GM18502 (cell line): Measurements from ENCODE around the gene TAS2R60.
"Not testable (repeated sequence)": the region's sequence is repeated elsewhere in the genome, so short reads cannot be mapped to it uniquely, and the experiment has no call there.

Experiments
- ATAC-seq: cut with Tn5 transposase; IDR thresholded peaks from one replicate; pipeline ENCODE4 v1.9.1; 2021; ENCODE audit warnings: mild to moderate bottlenecking; ENCODE audit not compliant: unreplicated experiment, poor library complexity

Gene TAS2R60, protein sequence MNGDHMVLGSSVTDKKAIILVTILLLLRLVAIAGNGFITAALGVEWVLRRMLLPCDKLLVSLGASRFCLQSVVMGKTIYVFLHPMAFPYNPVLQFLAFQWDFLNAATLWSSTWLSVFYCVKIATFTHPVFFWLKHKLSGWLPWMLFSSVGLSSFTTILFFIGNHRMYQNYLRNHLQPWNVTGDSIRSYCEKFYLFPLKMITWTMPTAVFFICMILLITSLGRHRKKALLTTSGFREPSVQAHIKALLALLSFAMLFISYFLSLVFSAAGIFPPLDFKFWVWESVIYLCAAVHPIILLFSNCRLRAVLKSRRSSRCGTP

DNA sequence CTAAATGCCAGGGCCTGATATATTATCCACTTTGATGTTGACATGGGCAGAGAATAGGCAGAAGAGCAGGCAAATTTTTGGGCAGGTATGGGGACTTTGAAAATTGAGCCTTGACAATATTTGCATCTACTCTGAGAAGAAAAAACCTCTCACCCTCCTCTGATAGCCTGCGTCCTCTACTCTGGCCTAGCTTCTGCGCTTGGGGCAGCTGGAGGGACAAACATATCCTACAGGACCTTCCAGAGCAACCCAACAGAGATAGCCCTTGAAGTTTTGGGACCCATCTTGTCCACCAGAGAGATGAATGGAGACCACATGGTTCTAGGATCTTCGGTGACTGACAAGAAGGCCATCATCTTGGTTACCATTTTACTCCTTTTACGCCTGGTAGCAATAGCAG lies at the start of gene TAS2R60:
TSS of gene TAS2R60 (plus strand) at position 301 of the 400 bp plus-strand sequence. CDS start at position 301, 0 bp downstream.
- no peak for ATAC-seq

DNA sequence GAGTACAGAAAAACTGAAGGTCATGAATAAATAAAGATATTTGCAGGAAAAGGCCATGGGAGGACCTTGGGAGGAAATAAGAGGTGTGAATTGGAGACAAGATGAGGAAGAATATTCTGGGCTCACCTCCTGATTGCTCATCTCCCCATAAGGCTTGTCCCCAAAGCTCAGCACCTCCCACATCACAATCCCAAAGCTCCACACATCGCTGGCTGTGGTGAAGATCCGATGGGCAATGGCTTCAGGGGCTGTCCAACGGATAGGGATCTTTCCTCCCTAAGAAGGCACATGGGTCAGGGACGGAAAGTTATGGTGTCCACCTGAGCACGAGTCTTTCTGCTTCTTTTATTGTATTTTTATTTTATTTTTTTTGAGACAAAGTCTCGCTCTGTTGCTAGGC lies 49.2 kb upstream of the TAS2R60 start:
- ATAC-seq, result no peak

DNA sequence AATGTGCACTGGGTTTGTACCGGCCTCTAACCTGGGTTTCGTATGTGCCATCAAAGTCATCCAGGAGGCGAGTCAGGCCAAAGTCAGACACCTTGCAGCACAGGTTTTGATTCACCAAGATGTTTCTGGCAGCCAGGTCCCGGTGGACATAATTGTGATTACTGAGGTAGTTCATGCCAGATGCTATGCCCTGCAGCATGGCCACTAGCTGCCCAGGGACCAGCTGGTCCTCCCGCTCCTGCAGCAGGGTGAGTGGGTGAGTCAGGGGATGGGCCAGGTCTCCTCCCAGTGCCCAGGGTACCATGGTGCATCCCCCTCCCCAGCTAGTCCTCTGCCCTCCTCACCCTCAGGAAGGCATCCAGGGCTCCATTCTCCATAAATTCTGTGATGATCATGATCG lies 48.5 kb upstream of the TAS2R60 start:
- ATAC-seq, result no peak

DNA sequence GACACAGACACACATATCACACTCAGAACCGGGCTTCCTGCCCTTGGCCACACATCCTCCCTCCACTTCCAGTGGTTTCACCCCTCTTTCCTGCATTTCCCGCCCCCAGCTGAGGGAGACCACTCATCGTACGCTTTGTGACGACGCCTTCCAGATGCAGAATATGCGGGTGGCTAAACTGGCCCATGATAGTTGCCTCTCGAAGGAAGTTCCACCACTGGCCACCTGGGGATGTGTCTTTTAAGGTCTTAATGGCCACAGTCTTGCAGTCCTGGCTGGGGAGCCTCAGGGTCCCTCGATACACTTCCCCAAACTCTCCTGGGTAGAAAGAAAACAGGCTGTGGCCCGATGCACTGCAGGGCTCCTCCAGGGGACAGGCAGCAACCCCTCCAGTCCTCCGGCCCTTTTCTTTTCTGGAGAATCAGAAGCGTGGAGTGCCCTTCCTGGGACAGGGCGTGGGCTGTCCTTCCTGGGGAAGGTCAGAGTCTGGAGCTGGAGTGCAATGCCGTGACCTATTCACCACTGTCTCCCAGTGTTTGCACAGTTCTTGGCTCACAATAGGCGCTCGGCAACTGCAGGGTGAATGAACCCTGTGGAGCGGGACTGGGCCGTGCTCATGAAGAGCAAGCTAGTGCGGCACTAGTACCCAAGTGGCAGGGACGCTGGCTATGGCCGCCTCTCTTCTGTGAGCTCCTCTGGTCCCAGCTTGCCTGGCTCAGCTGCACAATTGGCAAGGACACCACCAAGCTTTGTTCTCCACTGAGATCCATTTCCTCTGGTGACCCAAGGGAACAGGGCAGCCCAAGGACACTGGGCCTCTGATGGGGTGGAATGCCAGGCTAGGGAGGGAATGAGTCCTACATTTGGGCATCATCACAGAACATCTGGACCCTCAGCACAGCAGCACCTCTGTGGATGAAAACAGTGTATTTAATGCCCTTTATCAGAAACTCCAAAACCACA lies 47.8 kb upstream of the TAS2R60 start:
- ATAC-seq, result no peak

DNA sequence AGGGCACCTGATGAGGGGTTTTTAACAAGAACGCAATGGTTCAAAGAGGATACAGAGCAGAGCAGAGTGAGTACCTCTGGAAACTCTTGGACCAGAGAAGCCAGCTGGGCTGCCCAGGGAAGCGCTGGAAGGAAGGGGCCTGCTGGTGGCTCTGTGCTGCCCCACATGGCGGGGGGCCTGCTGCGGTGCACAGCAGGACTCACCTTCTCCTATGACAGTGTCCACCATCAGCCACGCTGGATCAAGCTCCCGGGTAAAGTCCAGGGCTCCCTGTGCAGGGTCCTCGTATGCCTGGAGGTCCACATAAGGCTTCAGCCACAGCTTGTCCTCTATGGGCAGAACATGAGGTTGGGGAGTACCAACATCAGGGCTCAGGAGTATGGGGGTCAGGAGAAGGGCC lies 47.1 kb upstream of the TAS2R60 start:
- ATAC-seq, result no peak

DNA sequence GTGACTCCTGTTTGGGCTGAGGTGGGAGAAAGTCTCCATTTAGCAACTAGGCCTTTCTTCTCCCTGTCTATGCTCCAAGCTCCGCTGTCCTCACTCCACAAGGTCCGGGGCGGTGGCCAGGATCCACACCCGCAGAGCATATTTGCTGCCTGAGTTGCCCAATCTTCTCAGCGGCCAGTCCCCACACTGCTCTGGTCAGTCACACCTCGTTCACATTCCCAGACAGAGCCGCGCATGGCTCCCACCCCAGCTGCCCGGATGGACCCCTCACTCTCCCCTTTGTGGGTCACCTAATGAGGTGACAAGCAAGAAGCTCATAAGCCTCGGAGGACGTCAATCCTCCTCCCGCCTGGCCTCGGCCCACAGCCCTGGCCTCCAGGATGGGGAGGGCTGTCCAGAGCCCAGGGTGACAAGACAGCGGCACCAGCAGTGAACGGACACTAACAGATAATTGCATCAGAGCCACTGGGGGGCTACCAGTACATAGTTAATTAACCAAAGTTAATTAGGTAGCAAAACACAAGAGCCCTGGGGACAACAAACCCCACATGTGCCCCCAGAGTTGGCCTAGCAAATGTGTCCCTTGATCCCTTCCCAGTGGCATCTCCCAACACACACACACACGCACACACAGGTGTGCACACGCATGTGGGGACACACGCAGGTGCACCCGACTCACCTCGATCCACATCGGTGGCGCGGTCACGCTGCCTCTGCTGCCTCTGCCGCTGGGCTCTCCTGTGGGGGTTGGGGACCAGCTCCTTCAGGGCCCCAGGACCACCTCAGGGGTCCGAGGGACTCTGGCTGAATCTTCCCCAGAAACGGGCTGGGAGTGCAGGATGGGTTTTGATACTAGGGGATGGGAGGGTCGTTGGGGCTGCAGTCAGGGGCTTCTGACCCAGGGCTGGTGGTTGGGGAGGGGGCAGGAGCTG lies 46.4 kb upstream of the TAS2R60 start:
- ATAC-seq, result no peak

DNA sequence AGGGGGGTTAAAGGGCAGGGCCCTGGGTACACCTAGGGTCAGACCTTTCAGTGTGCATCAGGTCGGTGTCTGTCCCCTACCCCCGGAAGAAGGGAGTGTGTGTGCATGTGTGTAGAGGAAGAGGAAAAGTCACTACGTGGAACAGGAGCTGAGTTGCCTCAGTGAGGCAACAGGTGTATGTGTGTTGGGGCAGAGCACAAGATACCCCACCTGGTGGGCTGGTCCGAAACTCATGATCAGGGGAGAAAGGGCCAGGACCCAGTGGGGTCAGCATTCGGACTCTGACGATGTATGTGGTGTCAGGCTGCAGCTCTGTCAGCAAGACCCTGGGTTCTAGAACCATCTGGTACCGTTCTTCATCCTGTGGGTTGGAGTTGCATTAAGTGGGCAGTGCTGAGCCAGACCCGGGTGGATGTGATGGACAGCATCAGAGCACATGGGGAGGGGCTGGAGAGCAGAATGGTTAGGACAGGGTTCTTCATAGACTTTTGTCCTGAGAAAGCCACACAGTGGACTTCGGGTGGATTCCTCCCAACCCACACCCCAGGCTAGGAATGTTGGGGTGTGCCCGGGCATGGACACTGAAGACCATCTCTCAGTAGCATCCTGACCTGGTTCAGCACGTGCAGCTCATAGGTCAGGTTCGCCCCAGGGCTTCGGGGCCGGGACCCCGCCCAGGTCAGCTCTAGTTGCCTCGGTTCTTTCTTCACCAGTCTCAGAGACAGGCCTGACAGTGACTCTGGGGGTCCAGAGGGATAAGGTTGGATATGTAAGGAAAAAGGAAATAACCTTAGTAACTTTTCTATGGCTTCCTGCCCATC lies 45.3 kb upstream of the TAS2R60 start:
- no peak for ATAC-seq

DNA sequence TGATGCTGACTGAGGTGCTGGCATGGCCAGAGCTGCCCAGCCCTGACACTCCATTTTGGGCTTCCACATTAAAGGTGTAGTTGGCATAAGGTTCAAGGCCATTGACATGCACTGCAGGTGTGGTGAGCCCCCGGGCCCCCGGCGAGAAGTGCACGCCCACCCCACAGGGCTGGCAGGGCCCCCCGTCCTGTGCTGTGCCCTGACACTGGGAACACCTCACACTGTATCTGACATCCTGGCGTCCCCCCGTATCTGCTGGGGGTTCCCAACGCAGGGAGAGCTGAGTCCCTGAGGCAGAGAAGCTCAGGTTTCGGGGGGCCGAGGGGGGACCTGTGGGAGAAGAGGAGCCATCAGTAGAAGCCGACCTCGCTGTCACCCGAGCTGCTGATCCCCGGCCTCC lies 44.6 kb upstream of the TAS2R60 start:
- ATAC-seq, result no peak

DNA sequence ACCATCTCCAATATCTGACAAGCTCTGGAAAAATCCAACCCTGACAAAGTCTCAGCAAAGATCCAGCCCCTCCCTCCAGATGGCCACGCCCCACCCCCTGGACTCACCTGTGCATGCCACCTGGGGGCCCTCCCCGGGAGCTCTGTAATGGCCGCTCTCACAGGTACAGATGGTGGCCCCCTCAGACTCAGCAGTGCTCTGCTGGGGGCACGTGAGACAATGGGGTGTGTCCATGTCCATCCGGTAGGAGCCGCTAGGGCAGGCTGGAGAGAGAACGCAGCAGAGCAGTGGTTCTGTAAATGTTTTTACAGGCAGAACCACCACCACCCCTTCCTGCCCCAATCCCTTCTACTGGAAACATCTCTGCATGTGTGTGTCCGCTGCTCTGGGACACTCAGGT lies 44.1 kb upstream of the TAS2R60 start:
- ATAC-seq, result no peak

DNA sequence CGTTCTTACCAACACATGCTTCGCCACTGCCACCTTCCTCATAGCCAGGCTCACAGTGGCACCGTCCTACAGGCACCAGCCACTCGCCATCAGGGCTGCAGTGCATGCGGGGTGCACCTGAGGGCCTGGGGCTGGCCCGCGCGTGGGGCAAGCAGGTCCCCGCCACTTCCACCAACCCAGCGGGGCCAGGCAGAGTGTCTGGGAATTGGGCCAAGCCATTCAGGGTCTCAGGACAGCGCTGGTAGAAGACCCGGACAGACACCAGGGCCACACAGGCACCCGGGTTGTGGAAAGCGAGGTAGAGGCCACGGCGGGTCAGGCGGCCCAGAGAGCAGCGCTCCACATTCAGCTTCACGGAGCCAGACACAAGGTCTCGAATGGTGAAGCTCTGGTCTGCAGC lies 43.6 kb upstream of the TAS2R60 start:
- no peak for ATAC-seq

DNA sequence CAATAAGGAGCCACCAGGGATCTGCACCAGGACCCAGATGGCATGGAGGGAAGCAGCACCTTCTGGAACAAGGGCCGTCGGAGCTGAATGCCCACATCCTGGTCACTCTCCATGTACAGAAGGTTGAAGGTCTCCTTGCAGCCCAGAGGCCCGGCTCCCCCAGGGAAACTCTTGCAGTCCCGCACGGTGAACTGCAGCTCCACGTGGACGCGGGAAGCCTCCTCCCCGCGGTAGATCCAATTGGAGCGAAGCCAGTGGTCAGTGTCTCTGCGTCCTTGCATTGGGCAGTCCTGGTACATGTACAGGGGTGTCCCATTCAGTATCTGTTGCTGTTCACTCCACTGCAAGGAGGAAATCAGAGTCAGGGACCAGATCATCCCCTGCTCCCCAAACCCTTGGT lies 42.0 kb upstream of the TAS2R60 start:
- ATAC-seq, result no peak

DNA sequence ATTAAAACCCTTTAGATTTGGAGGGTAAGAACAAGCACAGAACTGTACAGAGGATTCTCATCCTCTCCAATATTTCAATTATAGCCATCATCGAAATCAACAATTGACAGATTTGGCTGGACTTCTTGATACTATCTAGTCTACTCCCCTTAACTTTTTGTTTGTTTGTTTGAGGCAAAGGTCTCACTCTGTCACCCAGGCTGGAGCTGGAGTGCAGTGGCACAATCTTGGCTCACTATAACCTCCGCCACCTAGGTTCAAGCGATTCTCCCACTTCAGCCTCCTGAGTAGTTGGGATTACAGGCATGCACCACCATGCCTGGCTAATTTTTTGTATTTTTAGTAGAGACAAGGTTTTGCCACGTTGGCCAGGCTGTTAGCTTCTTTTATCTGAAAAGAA lies 41.0 kb upstream of the TAS2R60 start:
- ATAC-seq, result not testable (repeated sequence)

DNA sequence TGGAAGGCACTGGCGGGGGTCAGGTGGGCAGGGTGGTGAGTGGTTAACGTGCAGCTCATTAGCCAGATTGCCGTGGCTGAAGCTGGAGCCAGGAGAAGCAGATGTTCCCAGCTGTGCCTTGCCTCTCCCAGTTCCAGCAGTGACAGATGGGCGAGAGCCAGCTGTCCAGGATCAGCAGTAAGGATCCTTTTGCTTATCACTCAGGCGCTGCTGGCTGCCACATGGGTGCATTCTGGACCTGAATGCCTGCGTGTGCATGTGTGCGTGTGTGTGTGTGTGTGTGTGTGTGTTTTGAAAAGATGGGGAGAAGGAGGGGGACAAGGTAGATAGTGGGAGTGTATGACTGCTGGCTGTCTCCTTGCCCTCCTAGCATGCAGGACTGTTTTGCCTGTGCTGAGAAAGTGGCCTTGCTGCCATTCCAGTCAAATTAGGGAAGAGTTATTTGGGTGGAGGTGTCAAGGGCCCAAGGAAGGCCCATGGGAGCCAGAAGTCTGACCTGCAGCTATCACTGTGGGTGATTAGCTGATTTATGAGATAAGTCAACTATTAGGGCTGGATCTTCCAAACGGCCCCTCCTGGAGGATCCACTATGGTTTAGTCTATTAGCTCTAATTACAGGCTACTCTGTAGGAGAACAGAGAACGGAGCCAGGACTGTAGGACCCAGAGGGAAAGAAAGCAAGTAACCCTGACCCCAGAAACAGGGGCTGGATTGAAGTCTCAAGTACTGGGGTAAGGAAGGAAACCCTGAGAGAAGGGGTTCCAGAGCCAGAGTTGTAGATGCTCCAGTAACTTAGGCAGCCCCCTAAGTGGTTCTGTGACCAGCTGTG lies 37.9 kb upstream of the TAS2R60 start:
- no peak for ATAC-seq

DNA sequence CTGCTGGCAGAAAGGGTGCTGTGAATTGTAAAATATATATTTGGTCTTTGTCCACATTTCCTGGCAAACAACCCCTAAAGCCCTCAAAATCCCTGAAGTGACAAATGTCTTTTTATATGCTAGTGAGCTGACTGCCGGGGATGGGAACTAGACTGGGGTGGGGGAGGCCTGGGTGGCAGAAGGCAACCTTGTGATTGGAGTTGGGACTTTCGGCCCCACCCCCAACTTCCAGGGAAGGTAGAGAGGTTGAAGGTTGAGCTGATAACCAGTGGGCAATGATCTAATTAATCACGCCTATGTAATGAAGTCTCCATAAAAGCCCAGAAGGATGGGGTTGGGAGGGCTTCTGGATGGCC lies 37.3 kb upstream of the TAS2R60 start:
- no peak for ATAC-seq

DNA sequence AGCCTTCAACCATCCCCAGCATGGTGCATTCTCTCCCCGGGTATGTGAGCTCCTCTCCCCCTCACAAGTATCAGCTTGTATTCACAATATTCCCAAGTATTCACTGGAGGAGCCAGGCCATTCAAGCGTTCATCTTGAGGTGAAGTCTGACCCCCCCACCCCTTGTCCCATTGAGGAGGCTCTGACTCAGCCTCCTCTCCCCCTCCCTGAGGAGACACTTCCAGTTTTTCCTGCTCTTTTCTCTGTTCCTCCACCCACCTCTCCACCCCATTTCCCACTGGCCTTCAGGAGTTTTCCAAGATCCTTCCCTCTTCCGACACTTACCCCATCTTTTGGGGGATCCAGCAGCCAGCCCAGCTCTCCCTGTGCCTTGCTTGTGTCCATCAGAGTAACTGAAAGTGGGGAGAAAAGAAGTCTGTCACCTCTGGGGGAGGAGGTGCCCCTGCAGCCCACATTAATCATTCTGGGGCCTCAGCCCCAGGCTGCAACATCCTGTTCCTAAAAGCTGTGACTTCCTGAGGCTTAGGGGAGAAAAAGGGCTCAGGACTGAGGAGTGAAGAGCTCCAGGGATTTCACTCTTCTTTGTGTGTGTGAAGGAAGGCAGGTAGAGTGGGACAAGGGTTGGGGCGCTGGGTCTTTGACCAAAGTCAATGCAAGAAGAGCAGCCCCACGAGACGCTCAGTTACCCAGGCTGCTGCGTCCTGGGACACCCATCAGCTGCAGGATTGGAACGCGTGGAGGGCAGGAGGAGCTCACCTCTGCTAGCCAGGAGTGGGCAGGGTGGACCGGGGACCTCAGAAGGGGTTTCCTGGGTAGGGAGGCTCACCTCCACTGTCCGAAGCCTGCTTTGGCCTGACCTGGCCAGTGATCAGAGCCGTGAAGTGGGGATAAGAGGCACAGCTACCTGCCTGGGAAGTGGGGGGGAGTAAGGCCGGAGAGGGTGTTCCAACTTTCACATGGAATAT lies 35.7 kb upstream of the TAS2R60 start:
- ATAC-seq, result no peak

DNA sequence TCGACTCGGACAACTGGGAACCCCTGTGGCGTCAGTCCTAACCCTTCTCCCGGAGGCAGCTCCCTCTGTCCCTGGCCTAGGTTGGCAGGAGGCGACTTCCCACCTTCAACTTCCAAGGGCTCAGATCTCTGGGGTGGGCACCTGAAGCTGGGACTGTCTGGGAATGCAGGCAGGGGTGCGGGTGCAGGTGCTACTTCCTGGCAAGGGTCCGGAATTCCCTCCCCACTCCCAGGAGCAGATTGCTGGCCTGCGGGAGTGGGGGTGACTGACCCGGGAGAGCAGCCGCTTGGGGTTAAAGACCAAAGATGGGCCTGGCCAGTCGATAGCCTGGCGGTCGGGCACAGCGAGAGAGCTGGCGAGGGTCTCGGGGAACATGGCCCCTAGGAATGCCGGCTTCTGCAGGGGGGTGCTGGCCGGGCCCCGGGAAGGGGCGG lies 35.0 kb upstream of the TAS2R60 start:
- ATAC-seq, result no peak

DNA sequence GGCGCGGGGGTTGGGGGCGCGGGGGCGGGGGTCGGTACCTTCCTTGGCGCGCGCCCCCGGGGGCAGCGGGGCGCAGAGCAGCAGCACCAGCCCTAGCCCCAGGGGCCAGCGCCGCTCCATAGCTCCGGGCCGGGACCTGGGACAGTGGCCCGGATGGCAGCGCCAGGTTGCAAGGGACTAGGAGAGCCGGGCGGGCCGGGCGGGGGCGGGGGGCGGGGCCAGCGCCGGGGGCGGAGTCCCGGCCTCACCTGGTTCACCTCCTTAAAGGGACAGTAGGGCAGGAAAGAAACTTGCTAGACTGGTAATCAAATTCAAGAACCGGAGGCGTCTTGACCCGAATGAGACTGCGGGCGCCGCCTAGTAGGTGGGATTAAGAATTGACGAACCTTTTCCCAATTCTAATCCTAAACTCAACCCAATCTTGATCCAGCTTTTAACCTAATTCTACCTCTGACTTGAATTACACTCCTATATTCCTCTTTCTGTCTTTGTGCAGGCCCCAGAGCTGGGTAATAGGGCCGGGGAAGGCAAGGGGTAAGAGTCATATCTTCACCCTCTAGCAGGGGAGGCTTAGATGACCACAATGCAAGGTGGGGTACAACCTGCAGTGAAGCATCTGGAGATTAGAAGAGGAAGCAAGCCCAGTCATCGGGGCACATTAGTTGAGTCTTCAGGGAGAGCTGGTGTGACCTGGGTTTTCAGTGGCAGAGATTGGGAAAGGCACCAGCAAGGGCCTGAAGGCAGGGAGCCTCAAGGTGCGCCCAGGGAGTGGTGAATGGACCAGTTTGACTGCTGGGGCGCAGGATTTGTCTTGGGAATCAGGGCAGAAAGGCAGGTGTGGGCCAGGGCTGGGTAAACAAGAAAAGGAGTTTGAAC lies 34.3 kb upstream of the TAS2R60 start, which contains the start of gene EPHA1:
TSS of gene EPHA1 (minus strand) at position 171 of the 876 bp plus-strand sequence. CDS start at position 120, 51 bp downstream.
- no peak for ATAC-seq
